Body of pancreas (tissue), 4 donors: ENCODE results near the gene PMM2.

ENCODE experiments used
- CTCF ChIP-seq, 7 experiments: fragments of 450-650 bp in 4 of 7; fragments of 200-600 bp in 3 of 7; sonication (generic) in 3 of 7; IDR thresholded peaks; one replicate each; pipeline ENCODE4 v1.5.1; 2016 to 2019; ENCODE audit warnings: antibody characterized with exemption in 7 of 7
- POLR2A ChIP-seq, 3 donors: fragments of 450-650 bp; IDR thresholded peaks; one replicate each; pipeline ENCODE4 v1.6.1; 2016; ENCODE audit warnings: antibody characterized with exemption in 3 of 3, mild to moderate bottlenecking in 2 of 3

- TF ChIP-seq CTCF (IDR thresholded peaks at IDR 0.05) = no peak
- no peak for TF ChIP-seq POLR2A (IDR thresholded peaks at IDR 0.05)
Observed at GRCh38 chr16:8867932-8868415, 70.3 kb downstream of the PMM2 start.
